Neuron (in vitro differentiated cells): ENCODE measurements around the gene NSG1.
"Not testable (repeated sequence)": the region's sequence is repeated elsewhere in the genome, so short reads cannot be mapped to it uniquely, and the experiment has no call there.

Experiments used
- H2AFZ ChIP-seq: one replicate; pipeline ENCODE4 v1.6.1; 2013; ENCODE audit warnings: low read depth, mild to moderate bottlenecking, inconsistent platforms, low read length, moderate library complexity
- H3K27me3 ChIP-seq: one replicate; pipeline ENCODE4 v1.6.1; 2013; ENCODE audit warnings: low read length; ENCODE audit not compliant: insufficient read depth
- H3K36me3 ChIP-seq: one replicate; pipeline ENCODE4 v1.6.1; 2013; ENCODE audit warnings: low read length; ENCODE audit not compliant: insufficient read depth
- H3K4me1 ChIP-seq: one replicate; pipeline ENCODE4 v1.6.1; 2013; ENCODE audit warnings: low read length; ENCODE audit not compliant: insufficient read depth
- H3K4me3 ChIP-seq: 2 replicates; pipeline ENCODE4 v1.5.1; 2013; ENCODE audit warnings: mild to moderate bottlenecking, low read length, moderate library complexity
- H3K9me3 ChIP-seq: one replicate; pipeline ENCODE4 v1.6.1; 2013; ENCODE audit warnings: low read length

The NSG1 gene

GRCh38 chr4:4386736-4387392 is at the start of gene NSG1:
TSS of gene NSG1 (plus strand) at chr4:4387102. CDS start at chr4:4387630, 528 bp downstream.
- Histone ChIP-seq H3K4me1 (peaks cover 10% of the 10 kb centered on the region), H3K9me3 (no peaks in the 10 kb centered on the region), H2AFZ (peak within 1 kb of the TSS; percentile 97), H3K36me3 (peaks cover under 1% of the 10 kb centered on the region), H3K4me3 (peak within 1 kb of the TSS; percentile 70), H3K27me3 (peaks cover 45% of the 10 kb centered on the region)

DNA sequence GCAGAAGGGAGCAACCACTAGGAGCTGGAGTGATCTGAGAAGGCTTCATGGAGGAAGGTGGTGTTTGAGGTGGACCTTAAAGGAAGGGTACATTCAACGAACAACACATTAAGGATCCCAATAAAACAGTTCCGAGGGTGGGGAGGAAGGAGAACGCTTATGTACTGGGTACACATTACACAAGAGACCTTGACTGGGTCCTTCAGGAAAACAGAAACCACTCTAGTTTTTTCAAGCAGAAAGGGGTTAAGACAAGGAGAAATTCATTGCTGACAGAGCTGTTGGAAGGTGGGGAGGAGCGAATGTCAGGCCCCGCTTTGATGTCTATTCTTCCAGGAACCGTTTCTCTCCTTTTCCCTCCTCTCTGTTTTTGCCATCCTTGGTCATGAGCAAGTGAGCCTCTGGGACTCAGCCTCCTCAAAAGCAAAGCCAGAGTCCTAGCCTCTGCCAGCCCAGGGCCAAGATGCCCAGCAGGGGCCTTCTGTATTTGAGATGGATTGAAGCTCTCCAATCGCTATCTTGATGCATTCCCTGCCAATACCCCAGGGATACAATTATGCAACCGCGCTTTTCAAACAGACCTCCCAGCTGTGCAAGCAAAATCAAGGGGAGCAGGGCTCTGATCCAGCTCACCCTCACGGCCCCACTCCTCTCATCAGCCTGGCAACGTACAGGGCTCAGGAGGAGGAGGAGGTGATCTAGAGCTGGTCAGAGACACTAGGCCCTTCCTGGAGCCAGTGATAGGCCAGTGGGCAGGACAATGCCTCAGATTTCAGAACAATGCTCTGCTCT is 48.5 kb upstream of the NSG1 start:
- H3K27me3 ChIP-seq, result peaks cover 3% of the 10 kb centered on the region

DNA sequence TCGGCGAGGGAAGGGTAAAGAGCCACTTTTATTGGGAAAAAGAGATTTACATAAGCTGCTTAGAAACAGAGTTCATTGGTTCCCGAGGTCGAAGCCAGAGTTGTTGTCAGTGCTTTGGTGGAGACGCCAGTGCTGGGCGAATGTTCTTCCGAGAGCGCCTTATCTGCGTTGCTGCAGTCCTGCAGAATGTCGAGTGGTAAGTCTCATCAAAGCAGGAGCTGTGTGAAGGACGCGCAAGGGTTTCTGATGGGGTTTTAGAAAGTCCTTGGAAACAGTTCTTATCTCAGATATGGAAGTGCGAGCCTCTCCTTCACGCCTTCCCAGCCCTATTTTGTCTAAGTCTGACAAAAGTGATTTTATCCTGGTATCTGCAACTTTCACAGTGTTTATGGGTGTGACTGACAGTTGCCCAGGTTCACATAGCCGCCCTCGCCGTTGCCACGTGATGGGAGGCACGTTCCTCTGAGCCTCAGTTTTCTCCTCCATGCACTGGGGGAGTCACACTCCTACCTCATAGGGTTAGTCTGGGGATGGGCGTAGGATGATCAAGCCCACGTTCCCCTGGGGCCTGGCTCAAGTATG is 47.3 kb upstream of the NSG1 start:
- Histone ChIP-seq H3K4me3 (no peak overlapping the region), H2AFZ (no peak overlapping the region), H3K27me3 (peaks cover 6% of the 10 kb centered on the region), H3K9me3 (no peaks in the 10 kb centered on the region), H3K36me3 (no peaks in the 10 kb centered on the region), H3K4me1 (no peaks in the 10 kb centered on the region)

More for the DNA sequence above, 48.5 kb upstream of the NSG1 start:
- H2AFZ ChIP-seq, result no peak overlapping the region
- H3K9me3 ChIP-seq, result no peaks in the 10 kb centered on the region
- no peaks in the 10 kb centered on the region for H3K4me1 ChIP-seq
- no peak overlapping the region for H3K4me3 ChIP-seq
- H3K36me3 ChIP-seq, result no peaks in the 10 kb centered on the region

- Histone ChIP-seq H3K9me3 (no peaks in the 10 kb centered on the region), H3K4me1 (no peaks in the 10 kb centered on the region), H3K36me3 (no peaks in the 10 kb centered on the region), H3K27me3 (peaks cover 6% of the 10 kb centered on the region), H3K4me3 (no peak overlapping the region), H2AFZ (no peak overlapping the region)
These were observed 44.8 kb upstream of the NSG1 start for GRCh38 chr4:4341861-4342650.

- Histone ChIP-seq H3K36me3 (no peaks in the 10 kb centered on the region), H3K4me1 (no peaks in the 10 kb centered on the region), H3K4me3 (no peak overlapping the region), H2AFZ (no peak overlapping the region), H3K27me3 (peaks cover 7% of the 10 kb centered on the region), H3K9me3 (no peaks in the 10 kb centered on the region)
These were observed 43.9 kb upstream of the NSG1 start for GRCh38 chr4:4343038-4343437.

- H3K9me3 ChIP-seq, result no peaks in the 10 kb centered on the region
- H3K36me3 ChIP-seq, result no peaks in the 10 kb centered on the region
- H2AFZ ChIP-seq, result no peak overlapping the region
- peaks cover 5% of the 10 kb centered on the region for H3K27me3 ChIP-seq
- no peaks in the 10 kb centered on the region for H3K4me1 ChIP-seq
- H3K4me3 ChIP-seq, result no peak overlapping the region
These were observed 41.9 kb upstream of the NSG1 start for GRCh38 chr4:4344915-4345527.

DNA sequence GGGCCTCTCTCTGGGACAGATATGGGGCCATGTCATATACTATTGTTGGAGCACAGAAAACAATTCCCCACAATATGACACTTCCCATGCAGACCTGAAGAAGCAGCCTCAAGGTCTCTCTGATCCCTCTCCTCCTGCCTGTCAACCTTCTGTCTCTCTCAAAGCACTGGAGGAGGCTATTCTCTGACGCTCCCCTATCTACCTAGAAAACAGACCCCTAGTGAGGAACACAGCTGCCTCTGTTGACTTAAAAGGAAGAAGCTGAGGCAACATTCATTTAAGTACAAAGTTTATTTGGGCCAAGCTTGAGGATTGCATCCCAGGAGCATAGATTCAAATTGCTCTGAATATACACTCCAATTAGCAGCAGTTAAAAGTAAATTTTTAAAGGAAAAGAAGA is 39.3 kb upstream of the NSG1 start:
- Histone ChIP-seq H3K4me1 (no peaks in the 10 kb centered on the region), H3K4me3 (no peak overlapping the region), H3K36me3 (no peaks in the 10 kb centered on the region), H3K27me3 (peaks cover 5% of the 10 kb centered on the region), H2AFZ (no peak overlapping the region), H3K9me3 (no peaks in the 10 kb centered on the region)

- not testable (repeated sequence) for H3K4me1 ChIP-seq, H3K36me3 ChIP-seq, H2AFZ ChIP-seq, H3K27me3 ChIP-seq, H3K9me3 ChIP-seq, H3K4me3 ChIP-seq
These were observed 38.3 kb upstream of the NSG1 start for GRCh38 chr4:4348585-4348984.

DNA sequence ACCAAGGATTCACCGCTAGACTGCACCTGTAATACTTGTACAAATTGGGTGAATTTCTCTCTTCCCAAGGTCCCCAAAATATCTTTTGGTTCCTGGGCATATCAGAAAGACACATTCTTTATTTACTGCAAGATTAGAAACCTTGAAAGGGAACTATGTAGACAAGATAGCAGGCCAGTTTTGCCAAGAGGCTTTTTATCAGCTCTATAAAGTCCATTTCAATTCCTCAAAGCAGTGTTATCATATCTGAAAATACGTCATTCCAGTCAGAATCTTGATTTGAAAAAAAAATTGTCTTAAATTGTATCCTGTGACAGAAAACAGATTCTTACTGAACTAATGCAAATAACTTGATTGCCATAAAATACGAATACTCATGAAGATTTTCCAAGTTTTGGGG is 37.0 kb upstream of the NSG1 start:
- H3K36me3 ChIP-seq, result no peaks in the 10 kb centered on the region
- peaks cover 4% of the 10 kb centered on the region for H3K27me3 ChIP-seq
- H3K9me3 ChIP-seq, result no peaks in the 10 kb centered on the region
- no peaks in the 10 kb centered on the region for H3K4me1 ChIP-seq
- no peak overlapping the region for H3K4me3 ChIP-seq
- no peak overlapping the region for H2AFZ ChIP-seq

DNA sequence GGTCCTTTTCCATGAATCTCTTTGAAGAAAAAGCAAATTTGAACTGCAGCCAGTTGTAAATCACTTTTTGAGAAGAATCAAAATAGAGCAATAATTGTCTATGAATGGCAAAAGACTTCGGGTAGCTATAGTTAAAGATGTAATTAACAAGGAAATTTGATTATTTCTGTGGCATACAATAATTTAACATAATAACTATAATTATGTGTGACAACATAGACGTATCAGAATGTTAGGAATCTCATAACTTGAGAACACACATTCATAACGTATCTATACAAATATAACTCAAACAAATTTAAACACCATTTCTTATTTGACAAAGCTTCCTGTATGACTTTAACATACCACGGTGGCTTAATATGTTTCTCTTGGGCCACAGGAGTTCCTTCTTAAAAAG is 36.0 kb upstream of the NSG1 start:
- Histone ChIP-seq H3K36me3 (no peaks in the 10 kb centered on the region), H3K9me3 (no peaks in the 10 kb centered on the region), H3K4me3 (no peak overlapping the region), H2AFZ (no peak overlapping the region), H3K4me1 (no peaks in the 10 kb centered on the region), H3K27me3 (peaks cover 10% of the 10 kb centered on the region)

- H3K4me3 ChIP-seq, result no peak overlapping the region
- no peak overlapping the region for H2AFZ ChIP-seq
- H3K4me1 ChIP-seq, result peaks cover 26% of the 10 kb centered on the region
- H3K27me3 ChIP-seq, result peaks cover 9% of the 10 kb centered on the region
- H3K9me3 ChIP-seq, result no peaks in the 10 kb centered on the region
- H3K36me3 ChIP-seq, result no peaks in the 10 kb centered on the region
These were observed 31.6 kb upstream of the NSG1 start for GRCh38 chr4:4355302-4355701.

DNA sequence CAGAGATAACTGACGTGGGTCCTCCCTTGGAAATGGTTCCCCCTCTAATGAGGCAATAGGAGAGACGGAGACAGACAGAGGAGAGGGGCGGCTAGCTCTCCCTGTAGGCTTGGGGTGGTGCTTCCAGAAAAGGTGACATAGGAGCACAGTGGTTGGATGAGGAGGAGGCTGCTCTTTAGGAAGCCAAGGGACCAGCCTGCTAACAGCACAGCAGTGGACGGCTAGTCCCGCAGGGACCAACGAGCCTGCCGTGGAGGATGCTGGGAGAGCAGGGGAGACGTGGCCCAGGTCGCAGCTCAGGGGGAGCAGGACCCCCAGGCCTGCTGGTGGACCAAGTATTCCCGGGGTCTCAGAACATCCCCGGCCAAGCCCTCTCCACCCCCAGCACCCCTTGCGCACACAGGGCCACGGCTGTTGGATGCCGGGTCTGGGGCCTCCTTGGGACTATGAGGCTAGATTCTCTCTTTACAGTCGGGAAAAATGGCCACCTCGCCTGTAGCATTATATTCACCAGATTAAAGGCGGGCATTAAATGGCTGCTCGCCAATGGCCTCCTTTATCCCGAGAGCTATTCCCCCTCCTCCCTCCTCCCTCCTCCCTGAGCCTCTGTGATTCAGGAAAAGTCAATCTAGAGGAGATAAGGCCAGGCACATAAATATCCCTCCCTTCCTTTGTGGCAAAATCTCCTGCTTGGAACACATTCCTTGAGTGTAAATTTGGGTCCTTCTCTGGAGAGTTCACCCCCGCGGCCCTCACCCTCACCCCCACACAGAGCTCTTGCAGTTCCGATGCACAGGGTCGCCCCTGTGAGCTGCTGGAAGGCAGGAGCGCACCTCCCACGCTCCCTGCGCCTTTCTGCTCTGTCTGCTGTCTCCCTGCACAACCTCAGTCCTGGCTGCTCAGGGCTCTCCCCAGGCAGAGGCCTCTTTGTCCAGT is 30.5 kb upstream of the NSG1 start:
- peaks cover 26% of the 10 kb centered on the region for H3K4me1 ChIP-seq
- H3K4me3 ChIP-seq, result no peak overlapping the region
- peaks cover 9% of the 10 kb centered on the region for H3K27me3 ChIP-seq
- H2AFZ ChIP-seq, result no peak overlapping the region
- no peaks in the 10 kb centered on the region for H3K9me3 ChIP-seq
- H3K36me3 ChIP-seq, result no peaks in the 10 kb centered on the region
